ENCODE data around the gene TFDP2. TPM values are rescaled to one million over a fixed set of nuclear protein-coding genes. Genes with fewer than 3 reads are reported as not detected.
"Not testable (repeated sequence)": the region's sequence is repeated elsewhere in the genome, so short reads cannot be mapped to it uniquely, and the experiment has no call there.

The TFDP2 gene
- total RNA-seq, 1 donor from 2014 or later: 14.7 TPM

GRCh38 chr3:141933421-141934300, 215.7 kb downstream of the TFDP2 start:
- no peak for DNase-seq (ENCODE audit: extremely low read depth, low read depth, low spot score)

- DNase-seq (ENCODE audit: extremely low read depth, low read depth, low spot score): no peak
Observed at GRCh38 chr3:141930801-141931200, 218.5 kb downstream of the TFDP2 start.

GRCh38 chr3:141929341-141929995, 219.9 kb downstream of the TFDP2 start:
- no peak for DNase-seq (ENCODE audit: extremely low read depth, low read depth, low spot score)

- no peak for DNase-seq (ENCODE audit: extremely low read depth, low read depth, low spot score)
Observed at GRCh38 chr3:141928631-141929270, 220.6 kb downstream of the TFDP2 start.

- no peak for DNase-seq (ENCODE audit: extremely low read depth, low read depth, low spot score)
Observed at GRCh38 chr3:141926929-141927328, 222.4 kb downstream of the TFDP2 start.

- DNase-seq (ENCODE audit: extremely low read depth, low read depth, low spot score): not testable (repeated sequence)
Observed at GRCh38 chr3:141925677-141926076, 223.7 kb downstream of the TFDP2 start.

- DNase-seq (ENCODE audit: extremely low read depth, low read depth, low spot score): no peak
Observed at GRCh38 chr3:141921316-141921715, 228.0 kb downstream of the TFDP2 start.

- DNase-seq (ENCODE audit: extremely low read depth, low read depth, low spot score): no peak
Observed at GRCh38 chr3:141920701-141921100, 228.6 kb downstream of the TFDP2 start.

GRCh38 chr3:141915766-141916165, 233.6 kb downstream of the TFDP2 start:
- DNase-seq (ENCODE audit: extremely low read depth, low read depth, low spot score): no peak

- no peak for DNase-seq (ENCODE audit: extremely low read depth, low read depth, low spot score)
Observed at GRCh38 chr3:141915016-141915415, 234.3 kb downstream of the TFDP2 start.

GRCh38 chr3:141914311-141914710, 235.0 kb downstream of the TFDP2 start:
- no peak for DNase-seq (ENCODE audit: extremely low read depth, low read depth, low spot score)

- peak; percentile 54 for DNase-seq (ENCODE audit: extremely low read depth, low read depth, low spot score)
Observed at GRCh38 chr3:141913150-141913811, 236.1 kb downstream of the TFDP2 start.

GRCh38 chr3:141909986-141910385, 239.4 kb downstream of the TFDP2 start:
- DNase-seq (ENCODE audit: extremely low read depth, low read depth, low spot score): not testable (repeated sequence)

GRCh38 chr3:141909408-141909807, 239.9 kb downstream of the TFDP2 start:
- DNase-seq (ENCODE audit: extremely low read depth, low read depth, low spot score): no peak

GRCh38 chr3:141905129-141905528, 244.2 kb downstream of the TFDP2 start:
- DNase-seq (ENCODE audit: extremely low read depth, low read depth, low spot score): no peak

- DNase-seq (ENCODE audit: extremely low read depth, low read depth, low spot score): no peak
Observed at GRCh38 chr3:141904203-141904602, 245.1 kb downstream of the TFDP2 start.

- DNase-seq (ENCODE audit: extremely low read depth, low read depth, low spot score): no peak
Observed at GRCh38 chr3:141901914-141902313, 247.4 kb downstream of the TFDP2 start.

- DNase-seq (ENCODE audit: extremely low read depth, low read depth, low spot score): no peak
Observed at GRCh38 chr3:141900343-141900742, 249.0 kb downstream of the TFDP2 start.

- DNase-seq (ENCODE audit: extremely low read depth, low read depth, low spot score): no peak
Observed at GRCh38 chr3:141898908-141899307, 250.4 kb downstream of the TFDP2 start.

- DNase-seq (ENCODE audit: extremely low read depth, low read depth, low spot score): no peak
Observed at GRCh38 chr3:141895731-141896130, 253.6 kb downstream of the TFDP2 start.

Measured in glomerular endothelial cell (primary cell).